HFFc6 (cell line): ENCODE data around the gene GLI3. TPM values are rescaled to one million over a fixed set of nuclear protein-coding genes. Genes with fewer than 3 reads are reported as not detected.

Experiments
- DNase-seq: peaks from one replicate; pipeline ENCODE4 v3.0.0-alpha.2; 2018
- H3K27ac Mint-ChIP-seq: 2 replicates; pipeline ENCODE4 v1.8.0; 2020; ENCODE audit warnings: mild to moderate bottlenecking, mixed read lengths
- H3K27me3 Mint-ChIP-seq: 2 replicates; pipeline ENCODE4 v1.8.0; 2021; ENCODE audit warnings: mild to moderate bottlenecking, moderate library complexity, mixed read lengths; ENCODE audit not compliant: insufficient read depth
- H3K36me3 Mint-ChIP-seq: 2 replicates; pipeline ENCODE4 v1.8.0; 2021; ENCODE audit warnings: low read depth, mixed read lengths
- H3K4me1 Mint-ChIP-seq: 2 replicates; pipeline ENCODE4 v1.8.0; 2020; ENCODE audit warnings: low read depth, mixed read lengths
- H3K4me3 Mint-ChIP-seq: 2 replicates; pipeline ENCODE4 v1.8.0; 2020; ENCODE audit warnings: mild to moderate bottlenecking, moderate library complexity, mixed read lengths
- H3K9me3 Mint-ChIP-seq: 2 replicates; pipeline ENCODE4 v1.8.0; 2020; ENCODE audit warnings: mild to moderate bottlenecking, mixed read lengths
- total RNA-seq, 6 experiments: library from RNA; stranded (reverse); fragmentation: NEBNext Ultra II Directional; extraction: Animal tissue kit (Norgen Biotek cat#: 25700); gene quantifications; 2 replicates in 1 of 6; 3 replicates in 5 of 6; pipeline ENCODE4 v1.2.3, GENCODE V29; 2021
- TF ChIP-seq, protein P1 (sequence below): fragments of 200-600 bp; sonication (generic); IDR thresholded peaks from 2 replicates; pipeline ENCODE4 v1.5.0; 2021; ENCODE audit warnings: antibody characterized with exemption, mild to moderate bottlenecking

The GLI3 gene
- total RNA-seq, 6 experiments from 2014 or later, result 12.5 to 23.0 (median 21.7) TPM

GRCh38 chr7:42017349-42017986 lies 219.5 kb downstream of the GLI3 start:
- H3K4me1 Mint-ChIP-seq, result peaks cover 8% of the 10 kb centered on the region
- H3K36me3 Mint-ChIP-seq, result peaks cover 13% of the 10 kb centered on the region
- DNase-seq, result no peak
- H3K9me3 Mint-ChIP-seq, result peaks cover 4% of the 10 kb centered on the region
- no peak overlapping the region for H3K4me3 Mint-ChIP-seq
- H3K27me3 Mint-ChIP-seq, result no peaks in the 10 kb centered on the region
- no peak overlapping the region for H3K27ac Mint-ChIP-seq
- TF ChIP-seq, protein P1, sequence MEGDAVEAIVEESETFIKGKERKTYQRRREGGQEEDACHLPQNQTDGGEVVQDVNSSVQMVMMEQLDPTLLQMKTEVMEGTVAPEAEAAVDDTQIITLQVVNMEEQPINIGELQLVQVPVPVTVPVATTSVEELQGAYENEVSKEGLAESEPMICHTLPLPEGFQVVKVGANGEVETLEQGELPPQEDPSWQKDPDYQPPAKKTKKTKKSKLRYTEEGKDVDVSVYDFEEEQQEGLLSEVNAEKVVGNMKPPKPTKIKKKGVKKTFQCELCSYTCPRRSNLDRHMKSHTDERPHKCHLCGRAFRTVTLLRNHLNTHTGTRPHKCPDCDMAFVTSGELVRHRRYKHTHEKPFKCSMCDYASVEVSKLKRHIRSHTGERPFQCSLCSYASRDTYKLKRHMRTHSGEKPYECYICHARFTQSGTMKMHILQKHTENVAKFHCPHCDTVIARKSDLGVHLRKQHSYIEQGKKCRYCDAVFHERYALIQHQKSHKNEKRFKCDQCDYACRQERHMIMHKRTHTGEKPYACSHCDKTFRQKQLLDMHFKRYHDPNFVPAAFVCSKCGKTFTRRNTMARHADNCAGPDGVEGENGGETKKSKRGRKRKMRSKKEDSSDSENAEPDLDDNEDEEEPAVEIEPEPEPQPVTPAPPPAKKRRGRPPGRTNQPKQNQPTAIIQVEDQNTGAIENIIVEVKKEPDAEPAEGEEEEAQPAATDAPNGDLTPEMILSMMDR, result no peak

- peaks cover 4% of the 10 kb centered on the region for H3K9me3 Mint-ChIP-seq
Measured at GRCh38 chr7:42016517-42016916, 220.5 kb downstream of the GLI3 start.

GRCh38 chr7:42014625-42015618 lies 222.1 kb downstream of the GLI3 start:
- Mint-ChIP-seq H3K27ac (no peak overlapping the region), H3K36me3 (peaks cover 13% of the 10 kb centered on the region)

More at GRCh38 chr7:42016517-42016916, 220.5 kb downstream of the GLI3 start:
- no peak for DNase-seq
- Mint-ChIP-seq H3K4me3 (no peak overlapping the region), H3K27me3 (no peaks in the 10 kb centered on the region), H3K36me3 (peaks cover 13% of the 10 kb centered on the region), H3K27ac (no peak overlapping the region), H3K4me1 (peaks cover 8% of the 10 kb centered on the region)
- TF ChIP-seq, protein P1, result no peak

DNA sequence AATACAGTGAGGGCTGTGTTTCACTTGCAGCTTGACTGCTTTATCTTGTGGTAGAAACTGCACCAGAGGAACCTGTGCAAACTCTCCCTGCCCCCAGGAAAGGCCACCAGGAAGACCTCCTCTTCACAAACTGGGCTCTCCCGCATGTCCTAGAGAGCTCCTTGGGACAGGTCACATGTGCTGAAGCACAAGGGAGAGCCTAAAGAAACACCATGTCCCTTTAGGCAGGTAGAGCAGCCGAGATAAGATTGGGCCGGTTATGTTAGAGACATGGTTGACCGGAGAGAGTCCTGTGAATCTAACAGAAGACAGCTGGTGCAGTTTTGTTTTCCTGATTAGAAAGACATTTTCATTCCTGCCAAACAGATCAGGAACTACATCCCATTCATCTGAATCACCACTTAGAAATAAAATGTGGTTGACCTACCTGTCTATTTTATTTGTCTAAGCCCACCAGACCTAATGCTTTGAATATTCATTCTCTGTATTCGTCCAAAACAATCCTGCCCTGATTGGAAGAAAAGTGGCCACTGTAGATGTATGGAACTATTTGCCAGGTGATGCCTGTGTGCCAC lies 224.1 kb downstream of the GLI3 start:
- TF ChIP-seq, protein P1, result no peak
- no peak for DNase-seq
- Mint-ChIP-seq H3K4me1 (peaks cover 21% of the 10 kb centered on the region), H3K9me3 (peaks cover 4% of the 10 kb centered on the region), H3K27ac (no peak overlapping the region), H3K27me3 (no peaks in the 10 kb centered on the region; the same call in 1 of the 2 replicates), H3K4me3 (no peak overlapping the region), H3K36me3 (peaks cover 22% of the 10 kb centered on the region)

More at GRCh38 chr7:42014625-42015618, 222.1 kb downstream of the GLI3 start:
- no peaks in the 10 kb centered on the region for H3K27me3 Mint-ChIP-seq
- peaks cover 4% of the 10 kb centered on the region for H3K9me3 Mint-ChIP-seq
- no peak for DNase-seq
- peaks cover 21% of the 10 kb centered on the region for H3K4me1 Mint-ChIP-seq
- TF ChIP-seq, protein P1, result peak; percentile 90
- no peak overlapping the region for H3K4me3 Mint-ChIP-seq

GRCh38 chr7:42012313-42012712 lies 224.7 kb downstream of the GLI3 start:
- Mint-ChIP-seq H3K27ac (no peak overlapping the region), H3K36me3 (peaks cover 22% of the 10 kb centered on the region)

More at GRCh38 chr7:42012313-42012712, 224.7 kb downstream of the GLI3 start:
- no peak for DNase-seq
- Mint-ChIP-seq H3K27me3 (no peaks in the 10 kb centered on the region; the same call in 1 of the 2 replicates), H3K9me3 (peaks cover 4% of the 10 kb centered on the region), H3K4me1 (peaks cover 21% of the 10 kb centered on the region), H3K4me3 (no peak overlapping the region)
- TF ChIP-seq, protein P1, result no peak
